ENCODE results near the gene GRIP1. TPM values are rescaled to one million over a fixed set of nuclear protein-coding genes. Genes with fewer than 3 reads are reported as not detected.

The GRIP1 gene
- total RNA-seq, 1 donor from 2014 or later = not detected

DNA sequence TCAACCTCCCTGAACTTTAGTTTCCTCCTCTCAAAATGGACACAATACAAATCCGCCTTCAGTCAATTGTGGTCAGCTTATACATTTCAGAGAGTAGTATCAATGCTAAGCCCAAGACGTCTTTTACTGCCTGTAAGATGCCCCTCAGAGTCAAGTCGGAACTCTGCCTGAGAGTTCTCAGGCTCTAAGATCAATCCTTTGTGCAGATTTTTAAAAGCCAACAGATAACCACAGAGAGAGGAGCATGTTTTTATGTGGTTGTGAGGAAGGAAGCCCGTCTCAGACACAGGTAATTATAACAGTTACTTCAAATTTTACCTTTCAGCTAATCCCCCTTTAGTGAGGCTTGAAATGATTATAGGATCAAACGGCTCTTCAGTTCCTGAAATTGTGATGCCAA, 285.0 kb downstream of the GRIP1 start:
- no peak for DNase-seq (ENCODE audit: low spot score)
- Mint-ChIP-seq H3K27ac (no peak overlapping the region), H3K4me3 (ENCODE audit: low read depth) (no peak overlapping the region), H3K27me3 (ENCODE audit: low read depth) (peaks cover 22% of the 10 kb centered on the region), H3K9me3 (no peaks in the 10 kb centered on the region), H3K4me1 (ENCODE audit: low read depth) (peaks cover 12% of the 10 kb centered on the region), H3K36me3 (ENCODE audit: low read depth) (no peaks in the 10 kb centered on the region)
- intact Hi-C loops (cut with micrococcal nuclease) = no loop called here

DNA sequence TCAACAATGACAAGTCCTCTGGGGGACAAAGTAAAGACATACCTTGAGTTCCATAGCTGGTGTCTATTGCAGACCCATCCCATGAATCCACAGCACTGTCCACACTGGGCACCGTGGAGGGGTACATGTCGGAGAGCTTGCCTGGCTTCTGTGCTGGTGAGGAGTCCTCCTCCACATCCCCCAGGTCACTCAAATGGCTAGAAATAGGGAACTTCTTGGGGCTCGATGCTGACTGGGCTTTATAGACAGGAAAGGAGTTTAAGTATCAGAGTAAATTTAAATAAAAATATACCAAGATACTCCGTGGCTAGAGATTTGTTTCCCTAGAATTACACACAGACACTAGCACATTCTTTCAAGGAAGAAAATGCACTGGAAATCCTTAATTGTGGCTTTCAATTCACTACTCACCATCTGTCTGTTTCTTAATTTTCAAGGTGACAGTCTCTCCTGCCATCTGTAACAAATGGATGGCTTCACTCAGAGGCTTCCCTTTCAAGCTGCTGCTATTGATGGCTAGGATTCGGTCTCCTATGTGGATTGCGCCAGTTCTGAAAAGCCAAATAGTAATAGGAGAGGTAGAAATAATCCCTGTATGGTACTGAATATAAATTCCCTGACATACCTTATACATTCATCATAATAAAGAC, 286.5 kb downstream of the GRIP1 start:
- H3K4me3 Mint-ChIP-seq (ENCODE audit: low read depth) = no peak overlapping the region

DNA sequence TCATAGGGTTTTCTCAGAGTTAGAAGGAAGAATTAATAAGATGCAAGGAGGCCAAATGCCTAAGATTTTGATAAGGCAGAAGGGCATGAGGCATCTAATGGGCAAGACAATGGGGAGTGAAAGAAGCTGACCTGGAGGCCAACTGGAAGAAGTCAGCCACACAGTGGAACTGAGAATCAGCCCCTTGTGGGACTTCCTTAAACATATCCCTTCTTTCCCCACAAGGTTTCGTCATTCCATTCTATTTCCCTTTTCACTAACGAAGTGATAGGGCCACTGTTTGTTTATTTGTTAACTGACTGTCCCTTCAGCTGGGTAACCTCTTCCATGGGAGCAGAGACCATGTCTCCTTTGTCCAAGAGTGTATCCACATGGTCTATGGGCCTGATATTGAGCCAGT, 290.4 kb downstream of the GRIP1 start:
- H3K9me3 Mint-ChIP-seq = no peaks in the 10 kb centered on the region
- peaks cover 22% of the 10 kb centered on the region for H3K27me3 Mint-ChIP-seq (ENCODE audit: low read depth)
- H3K4me1 Mint-ChIP-seq (ENCODE audit: low read depth) = peaks cover 5% of the 10 kb centered on the region
- no peaks in the 10 kb centered on the region for H3K36me3 Mint-ChIP-seq (ENCODE audit: low read depth)
- DNase-seq (ENCODE audit: low spot score) = no peak
- no peak overlapping the region for H3K4me3 Mint-ChIP-seq (ENCODE audit: low read depth)
- intact Hi-C loops (cut with micrococcal nuclease) = no loop called here
- H3K27ac Mint-ChIP-seq = no peak overlapping the region

More for the DNA sequence above, 286.5 kb downstream of the GRIP1 start:
- DNase-seq (ENCODE audit: low spot score) = no peak
- Mint-ChIP-seq H3K36me3 (ENCODE audit: low read depth) (no peaks in the 10 kb centered on the region), H3K27me3 (ENCODE audit: low read depth) (peaks cover 27% of the 10 kb centered on the region), H3K9me3 (no peaks in the 10 kb centered on the region), H3K4me1 (ENCODE audit: low read depth) (peaks cover 11% of the 10 kb centered on the region), H3K27ac (no peak overlapping the region)
- intact Hi-C loops (cut with micrococcal nuclease) = no loop called here

DNA sequence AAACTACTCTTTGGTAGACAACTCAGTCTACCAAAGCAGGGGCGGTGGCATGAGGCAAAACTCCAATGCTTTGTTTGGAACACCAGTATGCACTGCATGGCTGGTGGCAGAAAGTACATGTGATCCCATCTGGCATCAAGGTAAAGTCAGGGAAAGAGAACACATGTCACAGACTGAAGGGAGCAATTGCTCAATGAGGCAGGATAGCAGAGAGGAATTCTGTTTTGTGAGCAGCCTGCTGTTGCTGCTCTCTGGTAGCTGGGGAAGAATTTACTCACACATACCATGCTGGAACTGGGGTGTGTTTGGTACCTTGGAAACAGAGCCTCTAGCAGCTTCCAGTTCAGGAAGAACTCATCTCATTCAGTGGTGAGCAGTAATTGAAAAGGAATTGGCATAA, 291.8 kb downstream of the GRIP1 start:
- H3K4me1 Mint-ChIP-seq (ENCODE audit: low read depth) = peaks cover 3% of the 10 kb centered on the region
- no peak overlapping the region for H3K4me3 Mint-ChIP-seq (ENCODE audit: low read depth)
- H3K9me3 Mint-ChIP-seq = no peaks in the 10 kb centered on the region
- no peaks in the 10 kb centered on the region for H3K36me3 Mint-ChIP-seq (ENCODE audit: low read depth)
- peaks cover 18% of the 10 kb centered on the region for H3K27me3 Mint-ChIP-seq (ENCODE audit: low read depth)
- no peak for DNase-seq (ENCODE audit: low spot score)
- no peak overlapping the region for H3K27ac Mint-ChIP-seq
- intact Hi-C loops (cut with micrococcal nuclease) = no loop called here

DNA sequence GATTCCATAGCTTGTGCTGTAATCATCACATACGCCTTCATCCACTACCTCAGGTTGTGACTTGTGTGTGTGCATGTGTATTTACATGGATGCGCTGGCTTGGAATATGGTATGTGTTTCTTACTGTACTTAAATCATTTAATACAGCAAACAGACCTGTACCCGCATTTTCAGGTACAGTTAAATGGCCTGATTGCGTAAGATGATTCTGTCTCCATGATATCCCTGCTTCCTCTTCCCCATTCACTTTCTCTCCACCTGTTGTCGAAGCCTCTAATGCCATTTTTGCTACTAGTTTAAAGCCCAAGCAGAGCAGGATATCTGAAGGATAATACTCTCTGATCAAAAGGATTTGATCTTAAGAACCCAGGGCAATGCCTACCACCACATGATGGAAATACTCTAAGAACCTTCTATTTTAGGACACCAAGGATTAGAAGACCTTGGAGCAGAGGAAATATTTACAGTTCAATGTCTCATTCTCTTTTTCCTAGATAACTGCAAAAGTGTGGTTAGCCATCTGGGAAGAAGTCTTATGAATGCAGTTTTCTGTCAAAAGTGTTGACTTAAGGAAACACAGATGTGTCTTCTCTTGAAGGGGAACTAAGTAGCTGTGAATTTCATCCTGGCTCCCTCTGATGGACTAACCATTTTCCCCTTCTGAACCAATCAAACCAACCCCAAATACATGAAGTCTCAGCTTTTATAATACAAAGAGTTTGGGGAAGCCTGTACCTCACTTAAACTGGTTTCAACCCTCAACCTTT, 297.9 kb downstream of the GRIP1 start:
- H3K4me3 Mint-ChIP-seq (ENCODE audit: low read depth) = no peak overlapping the region
- intact Hi-C loops (cut with micrococcal nuclease) = no loop called here
- no peak overlapping the region for H3K27ac Mint-ChIP-seq
- peaks cover 6% of the 10 kb centered on the region for H3K4me1 Mint-ChIP-seq (ENCODE audit: low read depth)
- no peak for DNase-seq (ENCODE audit: low spot score)
- H3K27me3 Mint-ChIP-seq (ENCODE audit: low read depth) = peaks cover 2% of the 10 kb centered on the region
- H3K9me3 Mint-ChIP-seq = no peaks in the 10 kb centered on the region
- no peaks in the 10 kb centered on the region for H3K36me3 Mint-ChIP-seq (ENCODE audit: low read depth)

DNA sequence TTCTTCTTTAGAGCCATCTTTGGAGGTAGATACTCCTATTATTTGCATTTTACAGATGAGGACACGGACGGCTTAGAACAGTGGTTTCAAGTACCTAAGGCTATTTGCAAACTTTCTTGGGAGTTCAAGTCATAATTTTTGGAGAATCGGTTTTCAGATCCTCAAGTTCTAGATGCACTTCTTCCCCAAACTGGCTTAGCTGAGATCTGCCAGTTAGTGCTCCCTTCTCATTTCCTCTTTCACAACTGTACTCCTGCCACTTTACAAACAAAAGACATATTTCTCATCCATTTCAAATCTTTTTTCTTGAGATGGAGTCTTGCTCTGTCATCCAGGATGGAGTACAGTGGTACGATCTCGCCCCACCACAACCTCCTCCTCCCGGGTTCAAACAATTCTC, 299.3 kb downstream of the GRIP1 start:
- no peak overlapping the region for H3K27ac Mint-ChIP-seq
- no peak for DNase-seq (ENCODE audit: low spot score)
- intact Hi-C loops (cut with micrococcal nuclease) = no loop called here
- peaks cover 6% of the 10 kb centered on the region for H3K4me1 Mint-ChIP-seq (ENCODE audit: low read depth)
- H3K36me3 Mint-ChIP-seq (ENCODE audit: low read depth) = no peaks in the 10 kb centered on the region
- H3K4me3 Mint-ChIP-seq (ENCODE audit: low read depth) = no peak overlapping the region
- peaks cover 2% of the 10 kb centered on the region for H3K27me3 Mint-ChIP-seq (ENCODE audit: low read depth)
- no peaks in the 10 kb centered on the region for H3K9me3 Mint-ChIP-seq

DNA sequence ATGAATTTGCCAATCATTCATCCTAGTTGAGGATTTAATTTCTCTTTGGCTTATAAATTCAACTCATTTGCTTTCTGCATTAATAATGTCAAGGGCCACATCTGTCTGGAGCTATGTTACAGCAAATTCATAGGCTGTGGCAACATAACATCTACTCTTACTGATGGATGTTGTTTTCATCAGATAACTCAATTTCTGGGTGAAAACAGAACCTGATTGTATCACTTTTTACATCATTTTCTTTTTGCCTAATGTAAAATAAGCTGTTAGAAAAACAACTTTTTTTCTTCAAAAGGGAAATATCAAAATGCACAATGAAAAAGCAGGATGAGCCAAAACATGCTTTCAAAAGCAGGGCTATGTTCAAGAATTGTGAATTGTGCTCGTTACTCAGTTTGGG, 303.3 kb downstream of the GRIP1 start:
- Mint-ChIP-seq H3K9me3 (no peaks in the 10 kb centered on the region), H3K36me3 (ENCODE audit: low read depth) (no peaks in the 10 kb centered on the region), H3K27me3 (ENCODE audit: low read depth) (no peaks in the 10 kb centered on the region), H3K4me3 (ENCODE audit: low read depth) (no peak overlapping the region), H3K4me1 (ENCODE audit: low read depth) (peaks cover 3% of the 10 kb centered on the region), H3K27ac (no peak overlapping the region)
- intact Hi-C loops (cut with micrococcal nuclease) = no loop called here
- no peak for DNase-seq (ENCODE audit: low spot score)

DNA sequence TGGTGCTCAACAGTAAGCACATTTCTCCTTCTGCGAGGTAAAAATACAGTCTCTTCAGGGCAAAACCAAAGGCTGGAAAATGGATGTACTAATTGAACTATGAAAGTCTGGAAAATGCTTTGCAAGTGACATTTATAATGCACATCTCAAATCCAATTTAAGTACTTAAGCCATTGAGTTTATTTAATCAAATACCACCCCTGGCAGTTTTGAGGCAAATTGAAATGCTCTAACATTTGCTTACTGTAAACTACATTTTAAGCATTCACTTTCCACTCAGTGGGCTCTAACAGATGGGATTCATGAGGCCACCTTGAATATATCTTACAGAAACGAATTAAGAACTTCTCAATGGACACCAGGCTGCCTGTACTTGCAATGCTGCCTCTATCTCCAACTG, 306.9 kb downstream of the GRIP1 start:
- Mint-ChIP-seq H3K9me3 (no peaks in the 10 kb centered on the region), H3K36me3 (ENCODE audit: low read depth) (no peaks in the 10 kb centered on the region), H3K4me1 (ENCODE audit: low read depth) (peaks cover 3% of the 10 kb centered on the region), H3K4me3 (ENCODE audit: low read depth) (no peak overlapping the region), H3K27me3 (ENCODE audit: low read depth) (no peaks in the 10 kb centered on the region), H3K27ac (no peak overlapping the region)
- intact Hi-C loops (cut with micrococcal nuclease) = no loop called here
- no peak for DNase-seq (ENCODE audit: low spot score)

DNA sequence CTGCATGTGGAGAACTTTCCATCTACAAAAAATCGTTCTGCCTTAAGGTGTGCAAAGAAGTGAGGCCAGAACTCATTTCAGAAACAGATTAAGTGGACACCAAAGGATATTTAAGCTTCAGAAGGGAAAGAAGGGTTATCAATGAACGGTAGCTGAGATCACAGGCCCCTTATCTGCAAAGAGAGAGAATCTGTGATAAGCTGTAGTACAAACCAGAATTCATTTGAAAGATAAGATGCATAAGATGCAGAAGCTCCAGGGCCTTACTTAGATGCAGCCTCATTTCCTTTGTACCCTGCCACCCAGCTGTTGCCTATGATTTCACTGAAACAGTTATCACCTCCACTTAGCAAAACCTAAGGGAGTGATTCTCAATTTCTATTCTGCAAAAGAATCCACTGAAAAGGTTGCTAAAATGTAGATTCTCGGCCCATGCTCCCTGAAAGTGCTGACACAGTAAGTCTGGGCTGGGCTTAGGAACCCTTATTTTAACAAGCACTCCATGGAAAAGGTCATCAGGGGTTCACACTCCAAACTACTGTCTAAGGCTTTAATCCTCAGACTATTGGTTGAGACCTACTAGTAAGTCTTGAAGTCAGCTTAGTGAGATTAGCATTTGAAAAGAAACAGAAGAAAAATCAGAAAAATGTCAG, 311.7 kb downstream of the GRIP1 start:
- H3K27ac Mint-ChIP-seq = no peak overlapping the region
- H3K4me3 Mint-ChIP-seq (ENCODE audit: low read depth) = no peak overlapping the region
- intact Hi-C loops (cut with micrococcal nuclease) = no loop called here
- H3K9me3 Mint-ChIP-seq = no peaks in the 10 kb centered on the region
- no peaks in the 10 kb centered on the region for H3K36me3 Mint-ChIP-seq (ENCODE audit: low read depth)
- DNase-seq (ENCODE audit: low spot score) = no peak
- no peaks in the 10 kb centered on the region for H3K27me3 Mint-ChIP-seq (ENCODE audit: low read depth)
- no peaks in the 10 kb centered on the region for H3K4me1 Mint-ChIP-seq (ENCODE audit: low read depth)

DNA sequence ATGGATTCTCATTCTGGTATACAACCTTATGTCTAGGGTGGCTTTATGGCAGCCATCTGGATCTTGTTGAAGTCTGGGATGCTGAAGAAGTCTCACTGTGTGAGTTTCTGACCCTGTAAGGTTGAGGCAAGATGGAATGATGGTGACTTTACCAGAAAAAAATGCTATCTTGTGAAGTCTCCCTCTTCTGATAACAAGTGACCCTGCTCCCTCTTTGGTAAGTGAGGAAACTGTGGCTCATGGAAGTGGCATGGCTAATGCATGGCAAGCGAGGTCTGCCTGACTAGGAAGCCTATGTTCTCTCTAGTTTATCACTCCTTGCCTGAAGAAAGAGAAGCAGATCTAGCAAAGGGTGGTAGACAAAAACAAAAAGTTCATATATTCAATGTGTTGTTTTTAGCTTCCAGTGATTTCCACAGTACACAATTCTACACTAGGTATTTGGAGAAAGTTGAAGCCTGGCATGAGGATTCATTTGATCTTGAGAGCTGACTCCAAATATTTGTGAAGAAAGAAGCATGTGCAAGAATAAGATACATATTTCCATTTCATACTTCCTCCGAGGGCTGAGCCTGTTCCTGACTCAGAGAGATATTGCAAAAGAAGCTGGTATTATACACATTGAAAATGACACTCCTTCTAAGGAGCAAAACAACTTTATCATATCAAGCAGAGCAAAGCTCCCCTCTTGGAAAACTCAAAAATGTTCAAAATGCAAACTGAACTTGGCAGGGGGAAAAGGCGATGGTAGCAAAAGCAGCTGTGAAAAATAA, 313.0 kb downstream of the GRIP1 start:
- intact Hi-C loops (cut with micrococcal nuclease) = no loop called here
- Mint-ChIP-seq H3K4me3 (ENCODE audit: low read depth) (no peak overlapping the region), H3K36me3 (ENCODE audit: low read depth) (no peaks in the 10 kb centered on the region), H3K27me3 (ENCODE audit: low read depth) (no peaks in the 10 kb centered on the region), H3K9me3 (no peaks in the 10 kb centered on the region), H3K27ac (no peak overlapping the region), H3K4me1 (ENCODE audit: low read depth) (no peaks in the 10 kb centered on the region)
- DNase-seq (ENCODE audit: low spot score) = no peak

DNA sequence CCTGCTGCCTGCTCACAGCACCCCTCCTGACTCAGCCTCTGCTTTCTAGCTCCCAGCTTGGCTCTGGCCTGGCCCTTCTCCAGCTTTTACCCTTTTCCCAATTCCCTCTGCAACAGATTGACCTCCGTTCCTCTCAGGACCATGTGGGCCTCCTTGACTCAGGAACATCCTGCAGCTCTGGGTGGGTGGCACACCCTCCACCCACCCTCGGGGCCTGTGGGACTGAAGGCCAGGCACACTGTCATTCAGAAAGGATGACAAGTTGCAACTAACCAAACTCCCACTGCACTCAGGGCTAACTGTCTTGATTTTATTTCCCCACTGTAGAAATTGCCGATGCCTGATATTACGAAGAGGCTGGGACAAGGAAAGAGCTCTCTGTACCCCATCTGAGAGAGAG, 317.2 kb downstream of the GRIP1 start:
- Mint-ChIP-seq H3K4me3 (ENCODE audit: low read depth) (no peak overlapping the region), H3K27ac (no peak overlapping the region)

DNA sequence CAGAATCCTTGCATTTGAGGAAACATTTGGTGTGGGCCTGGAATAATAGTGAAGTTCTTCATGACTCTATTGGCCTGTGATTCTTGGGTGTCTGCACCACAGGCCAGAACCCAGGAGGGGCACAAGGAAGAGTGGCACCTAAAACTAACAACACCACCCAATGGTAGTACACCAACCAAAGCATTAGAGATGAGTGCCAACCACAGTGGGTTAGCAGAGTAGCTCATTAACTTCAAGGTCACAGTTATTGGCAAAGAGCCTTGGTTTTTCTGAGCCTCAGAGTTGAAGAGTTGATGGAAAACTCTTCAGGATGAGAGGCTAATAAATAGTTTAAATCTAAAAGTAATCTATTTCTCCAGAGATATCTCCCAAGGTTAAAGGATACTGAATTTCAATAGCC, 319.6 kb downstream of the GRIP1 start:
- Mint-ChIP-seq H3K36me3 (ENCODE audit: low read depth) (no peaks in the 10 kb centered on the region), H3K27me3 (ENCODE audit: low read depth) (no peaks in the 10 kb centered on the region), H3K4me1 (ENCODE audit: low read depth) (no peaks in the 10 kb centered on the region), H3K9me3 (no peaks in the 10 kb centered on the region), H3K27ac (no peak overlapping the region), H3K4me3 (ENCODE audit: low read depth) (no peak overlapping the region)
- no peak for DNase-seq (ENCODE audit: low spot score)
- intact Hi-C loops (cut with micrococcal nuclease) = no loop called here

More for the DNA sequence above, 317.2 kb downstream of the GRIP1 start:
- intact Hi-C loops (cut with micrococcal nuclease) = no loop called here
- no peaks in the 10 kb centered on the region for H3K4me1 Mint-ChIP-seq (ENCODE audit: low read depth)
- no peaks in the 10 kb centered on the region for H3K36me3 Mint-ChIP-seq (ENCODE audit: low read depth)
- no peaks in the 10 kb centered on the region for H3K27me3 Mint-ChIP-seq (ENCODE audit: low read depth)
- DNase-seq (ENCODE audit: low spot score) = no peak
- no peaks in the 10 kb centered on the region for H3K9me3 Mint-ChIP-seq
